GM13977 (cell line): ENCODE results near the gene TGFBR3L.
"Not testable (repeated sequence)": the region's sequence is repeated elsewhere in the genome, so short reads cannot be mapped to it uniquely, and the experiment has no call there.

Source experiments
- DNase-seq: peaks from one replicate; pipeline ENCODE4 v3.0.0; 2012; ENCODE audit warnings: low spot score
- CTCF ChIP-seq: IDR thresholded peaks from 2 replicates; pipeline ENCODE4 v1.5.1; 2012; ENCODE audit warnings: mild to moderate bottlenecking, control low read depth; ENCODE audit not compliant: insufficient read depth; ENCODE audit errors: extremely low read depth, missing control alignments
- in situ Hi-C: fragments of 300-500 bp; cut with MboI; formaldehyde crosslinking; loops from one replicate; pipeline ENCODE4 v1.12.0; 2022; ENCODE audit warnings: low sequenced_read_pairs, low pct_unique_long_range_greater_than_20kb, mixed read lengths, inconsistent platforms; ENCODE audit not compliant: unreplicated experiment

Gene TGFBR3L

GRCh38 chr19:7953060-7953459 lies 38.4 kb downstream of the TGFBR3L start:
- DNase-seq = no peak
- no peak for TF ChIP-seq CTCF
- in situ Hi-C loops = no loop called here

GRCh38 chr19:7953576-7953975 lies 38.9 kb downstream of the TGFBR3L start:
- TF ChIP-seq CTCF = no peak
- no peak for DNase-seq
- in situ Hi-C loops = no loop called here

GRCh38 chr19:7955696-7956095 lies 41.1 kb downstream of the TGFBR3L start:
- in situ Hi-C loops = no loop called here
- DNase-seq = no peak
- no peak for TF ChIP-seq CTCF

- in situ Hi-C loops = no loop called here
- no peak for TF ChIP-seq CTCF
- DNase-seq = no peak
These were observed 44.6 kb downstream of the TGFBR3L start for GRCh38 chr19:7959211-7959610.

- DNase-seq, in situ Hi-C loops: not testable (repeated sequence)
These were observed 46.5 kb downstream of the TGFBR3L start for GRCh38 chr19:7961082-7961481.

GRCh38 chr19:7961920-7962626 lies 47.4 kb downstream of the TGFBR3L start:
- in situ Hi-C loops = no loop called here
- DNase-seq = no peak
- no peak for TF ChIP-seq CTCF

GRCh38 chr19:7962644-7963268 lies 48.1 kb downstream of the TGFBR3L start:
- in situ Hi-C loops = no loop called here

More at GRCh38 chr19:7962644-7963268, 48.1 kb downstream of the TGFBR3L start:
- DNase-seq = no peak
- TF ChIP-seq CTCF = no peak
